GM12801 (cell line): ENCODE data around the gene PEMT.

Source experiments
- TF ChIP-seq, protein P1 (sequence below): IDR thresholded peaks from one replicate; pipeline ENCODE4 v1.5.1; 2011; ENCODE audit warnings: control low read depth; ENCODE audit not compliant: insufficient read length; ENCODE audit errors: extremely low read depth

PEMT gene

DNA sequence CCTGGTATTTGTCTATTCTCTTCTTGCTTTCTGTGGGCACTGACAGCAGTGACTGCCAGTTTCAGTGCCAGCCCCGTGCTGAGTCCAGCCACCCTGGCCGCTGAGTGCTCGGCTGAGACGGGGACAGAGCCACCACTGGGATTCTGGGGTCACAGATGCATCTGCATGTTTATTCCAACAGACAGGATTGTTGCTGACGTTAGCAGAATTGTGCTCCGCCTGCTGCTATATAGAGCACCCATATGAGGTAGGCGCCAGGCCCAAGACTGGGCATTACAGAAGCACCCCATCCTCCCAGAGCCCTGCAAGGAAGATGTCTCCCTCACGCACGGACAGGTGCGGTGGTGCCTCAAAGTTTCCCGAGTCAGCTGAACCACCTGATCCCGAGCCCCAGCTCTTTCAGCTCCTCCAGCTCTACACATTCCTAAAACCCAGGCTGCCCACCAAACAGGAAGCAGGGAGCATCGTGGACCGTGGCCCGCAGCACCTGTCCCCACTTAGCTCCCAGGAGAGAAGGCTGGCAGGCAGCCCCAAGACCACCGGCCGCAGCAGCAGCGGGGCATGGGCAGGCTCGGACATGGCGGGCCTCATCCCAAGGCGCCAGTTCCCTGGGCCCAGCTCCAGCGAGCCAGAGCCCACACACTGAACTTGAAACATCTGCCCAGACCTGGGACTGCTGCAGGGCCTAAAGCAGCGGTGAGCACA lies 50.4 kb downstream of the PEMT start:
- TF ChIP-seq, protein P1, sequence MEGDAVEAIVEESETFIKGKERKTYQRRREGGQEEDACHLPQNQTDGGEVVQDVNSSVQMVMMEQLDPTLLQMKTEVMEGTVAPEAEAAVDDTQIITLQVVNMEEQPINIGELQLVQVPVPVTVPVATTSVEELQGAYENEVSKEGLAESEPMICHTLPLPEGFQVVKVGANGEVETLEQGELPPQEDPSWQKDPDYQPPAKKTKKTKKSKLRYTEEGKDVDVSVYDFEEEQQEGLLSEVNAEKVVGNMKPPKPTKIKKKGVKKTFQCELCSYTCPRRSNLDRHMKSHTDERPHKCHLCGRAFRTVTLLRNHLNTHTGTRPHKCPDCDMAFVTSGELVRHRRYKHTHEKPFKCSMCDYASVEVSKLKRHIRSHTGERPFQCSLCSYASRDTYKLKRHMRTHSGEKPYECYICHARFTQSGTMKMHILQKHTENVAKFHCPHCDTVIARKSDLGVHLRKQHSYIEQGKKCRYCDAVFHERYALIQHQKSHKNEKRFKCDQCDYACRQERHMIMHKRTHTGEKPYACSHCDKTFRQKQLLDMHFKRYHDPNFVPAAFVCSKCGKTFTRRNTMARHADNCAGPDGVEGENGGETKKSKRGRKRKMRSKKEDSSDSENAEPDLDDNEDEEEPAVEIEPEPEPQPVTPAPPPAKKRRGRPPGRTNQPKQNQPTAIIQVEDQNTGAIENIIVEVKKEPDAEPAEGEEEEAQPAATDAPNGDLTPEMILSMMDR: no peak

DNA sequence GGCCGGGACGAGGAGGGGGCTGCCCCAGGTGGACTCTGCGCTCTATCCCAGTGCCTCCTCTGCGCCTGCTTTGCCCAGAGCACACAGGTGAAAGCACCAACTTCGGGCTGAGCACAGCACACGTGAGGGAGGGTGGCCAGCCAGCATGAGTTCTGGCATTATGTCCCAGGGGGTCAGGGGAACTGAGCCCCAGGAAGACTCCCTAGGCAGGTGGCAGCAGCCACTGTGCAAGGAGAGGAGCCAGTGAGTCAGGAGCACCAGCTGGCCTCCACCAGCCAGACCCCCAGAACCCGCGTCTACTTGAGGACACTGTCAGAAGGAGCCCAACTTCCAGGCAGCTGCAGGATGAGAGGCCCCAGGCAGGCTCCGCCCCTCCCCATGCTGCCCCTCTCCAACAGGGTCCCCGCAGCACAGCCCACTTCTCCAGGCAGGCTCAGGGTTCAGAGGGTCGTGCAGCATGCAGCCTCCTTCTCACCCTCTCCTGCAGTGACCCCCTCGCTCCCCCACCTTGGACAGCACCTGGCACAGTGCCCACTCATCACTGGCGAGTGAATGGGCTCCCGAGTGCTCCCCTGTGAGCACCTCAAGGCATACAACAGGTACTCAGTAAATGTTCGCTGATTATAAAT lies 51.1 kb downstream of the PEMT start:
- TF ChIP-seq, protein P1: no peak

DNA sequence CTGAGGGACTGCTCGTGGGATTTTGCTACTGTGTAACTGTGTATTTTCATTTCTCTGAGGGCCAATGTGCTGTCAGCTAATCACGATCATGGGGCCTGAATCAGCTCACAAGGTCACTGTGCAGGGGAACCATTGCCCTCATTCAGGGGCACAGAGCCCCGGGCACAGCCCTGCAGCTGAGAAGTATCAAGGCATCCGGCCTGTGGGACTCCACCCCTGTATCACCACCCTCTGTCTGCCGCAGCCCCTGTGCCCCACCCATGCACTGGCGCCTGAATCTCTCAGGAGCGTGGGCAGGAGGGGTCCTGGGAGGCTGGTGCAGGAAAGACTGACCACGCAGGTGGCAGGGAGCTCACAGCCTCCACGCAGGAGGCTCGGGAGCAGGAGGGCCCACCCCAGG lies 51.9 kb downstream of the PEMT start:
- TF ChIP-seq, protein P1: no peak

DNA sequence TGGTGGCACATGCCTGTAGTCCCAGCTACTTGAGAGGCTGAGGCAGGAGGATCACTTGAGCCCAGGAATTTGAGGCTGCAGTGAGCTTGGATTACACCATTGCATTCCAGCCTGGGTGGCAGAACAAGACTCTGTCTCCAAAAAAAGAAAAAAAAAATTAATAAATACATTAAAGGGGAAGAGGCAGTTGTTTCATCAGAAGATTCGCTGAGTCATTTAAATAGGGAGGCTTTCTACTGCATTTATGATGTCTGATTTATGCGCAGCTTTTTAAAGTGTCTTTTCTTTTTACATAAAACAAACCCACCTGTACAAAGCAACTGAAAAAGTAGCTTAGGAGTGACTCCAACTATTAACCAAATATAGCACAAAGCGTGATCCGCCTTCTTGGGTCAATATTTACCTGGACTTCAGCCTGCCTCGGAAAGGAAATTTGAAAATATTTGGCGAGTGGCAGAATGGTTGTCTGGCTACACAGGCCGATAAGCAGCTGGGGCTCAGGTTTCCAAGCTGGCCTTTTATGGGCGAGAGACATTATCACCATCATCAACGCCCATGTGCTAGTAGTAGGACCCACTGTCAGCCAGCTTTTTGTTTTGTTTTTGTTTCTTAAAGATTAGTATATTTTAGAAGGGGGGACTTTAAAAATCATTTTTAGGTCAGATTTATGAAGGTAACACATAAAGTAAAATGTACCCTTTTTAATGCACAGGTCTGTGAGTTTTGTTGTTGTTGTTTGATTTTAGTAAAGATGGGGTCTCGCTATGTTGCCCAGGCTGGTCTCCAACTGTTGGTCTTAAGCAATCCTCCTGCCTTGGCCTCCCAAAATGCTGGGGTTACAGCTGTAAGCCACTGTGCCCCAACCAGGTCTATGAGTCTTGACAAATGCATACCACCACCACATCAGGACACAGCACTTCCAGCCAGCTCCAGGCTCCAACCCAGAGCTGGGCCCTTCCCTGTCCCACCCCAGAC lies 52.8 kb downstream of the PEMT start:
- TF ChIP-seq, protein P1: no peak

- TF ChIP-seq, protein P1: no peak
These were observed 54.0 kb downstream of the PEMT start for GRCh38 chr17:17537311-17538099.

GRCh38 chr17:17536702-17537101 lies 54.8 kb downstream of the PEMT start:
- TF ChIP-seq, protein P1: no peak

DNA sequence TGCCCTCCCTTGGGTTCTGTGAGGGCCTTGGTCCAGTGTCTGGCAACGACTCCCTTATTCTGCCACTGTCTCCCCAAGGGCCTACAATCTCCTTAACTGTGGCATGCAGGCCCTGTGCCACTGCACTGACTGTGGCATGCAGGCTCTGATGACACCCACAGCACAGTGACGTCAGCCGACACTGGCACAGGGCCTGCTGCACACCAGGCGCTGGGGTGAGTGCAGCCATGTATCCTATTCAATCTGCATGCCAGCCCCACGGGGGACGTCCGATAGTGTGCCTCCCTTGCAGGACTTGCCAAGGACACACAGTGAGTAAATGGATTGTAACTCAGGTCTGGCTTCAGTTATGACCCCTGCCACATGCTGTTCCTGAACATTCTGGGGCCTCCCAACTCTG lies 55.6 kb downstream of the PEMT start:
- TF ChIP-seq, protein P1: no peak
